ENCODE measurements around the gene CPNE4.

GRCh38 chr3:131553495-131554247, 481.1 kb downstream of the CPNE4 start:
- no peak for TF ChIP-seq POLR2A (IDR thresholded peaks at IDR 0.05; ENCODE audit: low read depth)
- TF ChIP-seq CTCF (IDR thresholded peaks at IDR 0.05), result no peak
- no peak for TF ChIP-seq POLR2AphosphoS5 (IDR thresholded peaks at IDR 0.05)
- TF ChIP-seq EP300 (IDR thresholded peaks at IDR 0.05), result no peak
